ENCODE measurements around the gene PCBP3. TPM values are rescaled to one million over a fixed set of nuclear protein-coding genes. Genes with fewer than 3 reads are reported as not detected.
"Not testable (repeated sequence)": the region's sequence is repeated elsewhere in the genome, so short reads cannot be mapped to it uniquely, and the experiment has no call there.

The PCBP3 gene
- total RNA-seq, 1 experiment from 2014 or later, result not detected

DNA sequence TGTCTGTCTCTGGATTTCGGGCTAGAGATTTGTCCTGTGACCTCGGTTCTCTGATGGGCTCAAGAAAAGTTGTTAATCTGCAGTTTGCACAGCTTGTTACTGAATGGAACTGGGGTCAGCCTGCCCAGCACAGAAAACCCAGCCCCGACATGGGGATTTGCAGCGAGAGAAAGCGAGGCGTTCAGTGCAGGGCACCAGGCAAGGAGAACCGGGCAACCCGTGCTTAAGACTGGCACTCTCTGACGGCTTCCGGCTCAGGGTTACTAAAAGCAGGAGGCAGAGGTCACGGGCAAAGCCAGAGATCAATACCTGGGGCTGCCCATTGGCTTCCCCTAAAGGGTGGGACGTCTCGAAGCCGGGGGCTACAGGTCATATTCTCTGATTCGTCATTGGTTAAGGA is 308.2 kb downstream of the PCBP3 start:
- H2AFZ ChIP-seq, result no peak overlapping the region
- BruUV-seq (replicated peaks), result no TSS peak
- H4K20me1 ChIP-seq (ENCODE audit: insufficient read depth), result no peaks in the 10 kb centered on the region
- H3K4me2 ChIP-seq, result no peak overlapping the region
- ChIA-PET CTCF (no interaction called here), POLR2A (ENCODE audit: unreplicated experiment) (no interaction called here)
- H3K36me3 ChIP-seq (ENCODE audit: low read depth), result no peaks in the 10 kb centered on the region
- intact Hi-C loops (cut with micrococcal nuclease; ENCODE audit: unreplicated experiment), result no loop called here
- no peak for DNase-seq
- H3K4me3 ChIP-seq, result no peak overlapping the region
- no peaks in the 10 kb centered on the region for H3K79me2 ChIP-seq (ENCODE audit: low read depth)
- peaks cover 10% of the 10 kb centered on the region; the same call in 1 of the 2 replicates for H3K4me1 ChIP-seq (replicated peaks; ENCODE audit: insufficient read depth)
- no peak overlapping the region for H3K27ac ChIP-seq
- no peaks in the 10 kb centered on the region for H3F3A ChIP-seq (ENCODE audit: insufficient read depth, low read depth)
- H3K27me3 ChIP-seq (ENCODE audit: insufficient read depth, low read depth), result peaks cover 34% of the 10 kb centered on the region
- TF ChIP-seq, protein P1, sequence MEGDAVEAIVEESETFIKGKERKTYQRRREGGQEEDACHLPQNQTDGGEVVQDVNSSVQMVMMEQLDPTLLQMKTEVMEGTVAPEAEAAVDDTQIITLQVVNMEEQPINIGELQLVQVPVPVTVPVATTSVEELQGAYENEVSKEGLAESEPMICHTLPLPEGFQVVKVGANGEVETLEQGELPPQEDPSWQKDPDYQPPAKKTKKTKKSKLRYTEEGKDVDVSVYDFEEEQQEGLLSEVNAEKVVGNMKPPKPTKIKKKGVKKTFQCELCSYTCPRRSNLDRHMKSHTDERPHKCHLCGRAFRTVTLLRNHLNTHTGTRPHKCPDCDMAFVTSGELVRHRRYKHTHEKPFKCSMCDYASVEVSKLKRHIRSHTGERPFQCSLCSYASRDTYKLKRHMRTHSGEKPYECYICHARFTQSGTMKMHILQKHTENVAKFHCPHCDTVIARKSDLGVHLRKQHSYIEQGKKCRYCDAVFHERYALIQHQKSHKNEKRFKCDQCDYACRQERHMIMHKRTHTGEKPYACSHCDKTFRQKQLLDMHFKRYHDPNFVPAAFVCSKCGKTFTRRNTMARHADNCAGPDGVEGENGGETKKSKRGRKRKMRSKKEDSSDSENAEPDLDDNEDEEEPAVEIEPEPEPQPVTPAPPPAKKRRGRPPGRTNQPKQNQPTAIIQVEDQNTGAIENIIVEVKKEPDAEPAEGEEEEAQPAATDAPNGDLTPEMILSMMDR (conservative IDR thresholded peaks at IDR 0.05), result no peak
- no peak for TF ChIP-seq EZH2 (IDR thresholded peaks at IDR 0.05; ENCODE audit: low read depth)
- H3K9me3 ChIP-seq (ENCODE audit: insufficient read depth, low read depth), result no peaks in the 10 kb centered on the region
- no peaks in the 10 kb centered on the region for H3K9me2 ChIP-seq (ENCODE audit: insufficient read depth)

DNA sequence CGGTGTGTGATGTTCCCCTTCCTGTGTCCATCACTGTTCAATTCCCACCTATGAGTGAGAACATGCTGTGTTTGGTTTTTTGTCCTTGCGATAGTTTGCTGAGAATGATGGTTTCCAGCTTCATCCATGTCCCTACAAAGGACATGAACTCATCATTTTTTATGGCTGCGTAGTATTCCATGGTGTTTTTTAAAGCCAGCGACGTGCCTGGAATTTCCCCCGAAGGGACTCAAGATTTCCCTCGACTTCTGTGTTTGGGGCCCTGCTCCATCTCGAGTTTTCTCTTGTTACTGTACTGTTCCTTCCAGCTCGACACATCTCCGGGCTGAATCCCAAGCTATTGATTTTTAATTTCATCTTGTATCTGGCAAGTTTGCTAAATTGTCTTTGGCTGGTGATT is 309.0 kb downstream of the PCBP3 start:
- CTCF ChIA-PET, result not testable (repeated sequence)

DNA sequence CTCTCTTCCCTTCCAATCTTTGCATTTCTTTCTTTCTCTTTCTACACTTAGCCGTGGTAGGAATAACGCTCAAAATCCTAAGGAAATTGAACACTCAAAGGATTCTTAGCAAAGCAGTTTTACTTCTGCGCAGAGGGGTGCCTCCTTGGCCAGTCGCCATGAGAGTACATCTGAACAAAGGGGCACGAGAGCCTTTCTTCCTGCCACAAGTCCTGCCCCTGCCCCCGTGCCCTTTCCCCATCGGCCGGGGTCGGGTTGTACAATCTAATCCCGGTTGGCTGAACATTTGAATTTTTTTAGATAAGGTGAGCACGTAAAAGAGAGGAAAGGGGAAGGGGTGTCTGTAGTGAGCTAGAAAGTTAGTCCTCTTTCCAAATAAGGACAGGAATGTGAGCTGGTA is 309.4 kb downstream of the PCBP3 start:
- Histone ChIP-seq H3K9me3 (ENCODE audit: insufficient read depth, low read depth) (no peaks in the 10 kb centered on the region), H2AFZ (no peak overlapping the region), H3K4me3 (no peak overlapping the region), H3K79me2 (ENCODE audit: low read depth) (no peaks in the 10 kb centered on the region), H3K27ac (no peak overlapping the region), H3K4me2 (no peak overlapping the region), H4K20me1 (ENCODE audit: insufficient read depth) (no peaks in the 10 kb centered on the region), H3K36me3 (ENCODE audit: low read depth) (no peaks in the 10 kb centered on the region), H3K27me3 (ENCODE audit: insufficient read depth, low read depth) (peaks cover 21% of the 10 kb centered on the region), H3K9me2 (ENCODE audit: insufficient read depth) (no peaks in the 10 kb centered on the region), H3K4me1 (replicated peaks; ENCODE audit: insufficient read depth) (peaks cover 10% of the 10 kb centered on the region; the same call in 1 of the 2 replicates), H3F3A (ENCODE audit: insufficient read depth, low read depth) (no peaks in the 10 kb centered on the region)
- BruUV-seq (replicated peaks), result no TSS peak
- ChIA-PET CTCF (no interaction called here), POLR2A (ENCODE audit: unreplicated experiment) (no interaction called here)
- no peak for DNase-seq
- no peak for TF ChIP-seq EZH2 (IDR thresholded peaks at IDR 0.05; ENCODE audit: low read depth)
- TF ChIP-seq, protein P1 (conservative IDR thresholded peaks at IDR 0.05), result no peak
- intact Hi-C loops (cut with micrococcal nuclease; ENCODE audit: unreplicated experiment), result no loop called here

More for the DNA sequence above, 309.0 kb downstream of the PCBP3 start:
- H4K20me1 ChIP-seq (ENCODE audit: insufficient read depth); H3K9me2 ChIP-seq (ENCODE audit: insufficient read depth); H3K4me2 ChIP-seq; POLR2A ChIA-PET (ENCODE audit: unreplicated experiment); DNase-seq; H3K79me2 ChIP-seq (ENCODE audit: low read depth); H3K27ac ChIP-seq; H3K36me3 ChIP-seq (ENCODE audit: low read depth); H3F3A ChIP-seq (ENCODE audit: insufficient read depth, low read depth); BruUV-seq (replicated peaks); H3K4me3 ChIP-seq; H3K9me3 ChIP-seq (ENCODE audit: insufficient read depth, low read depth); intact Hi-C loops (cut with micrococcal nuclease; ENCODE audit: unreplicated experiment); H2AFZ ChIP-seq: not testable (repeated sequence)
- Histone ChIP-seq H3K27me3 (ENCODE audit: insufficient read depth, low read depth) (peaks cover 26% of the 10 kb centered on the region), H3K4me1 (replicated peaks; ENCODE audit: insufficient read depth) (peaks cover 10% of the 10 kb centered on the region; the same call in 1 of the 2 replicates)

DNA sequence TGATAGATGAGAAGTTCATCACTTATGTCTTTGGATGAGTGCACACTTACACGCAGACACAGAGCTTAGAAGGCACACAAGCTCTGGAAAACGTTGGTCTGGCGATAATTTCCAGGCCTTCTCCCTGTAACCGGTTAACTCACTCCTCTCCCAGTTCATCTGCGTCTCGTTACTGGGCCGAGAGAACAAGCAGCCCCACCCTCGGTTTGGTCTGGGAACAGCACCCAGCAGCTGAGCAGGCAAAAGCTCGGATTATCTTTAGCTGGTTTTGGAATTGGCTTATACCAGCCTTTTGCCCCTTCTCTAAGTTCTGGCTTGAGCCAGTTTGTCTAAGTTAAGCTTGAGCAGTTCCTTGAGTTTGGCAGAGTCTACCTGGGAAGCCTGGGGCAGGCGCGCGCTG is 310.7 kb downstream of the PCBP3 start:
- no peaks in the 10 kb centered on the region for H3K79me2 ChIP-seq (ENCODE audit: low read depth)
- H3K4me2 ChIP-seq, result no peak overlapping the region
- no peak overlapping the region for H3K27ac ChIP-seq
- CTCF ChIA-PET, result no interaction called here
- H3K9me3 ChIP-seq (ENCODE audit: insufficient read depth, low read depth), result no peaks in the 10 kb centered on the region
- no peaks in the 10 kb centered on the region for H3F3A ChIP-seq (ENCODE audit: insufficient read depth, low read depth)
- no TSS peak for BruUV-seq (replicated peaks)
- no peaks in the 10 kb centered on the region for H3K9me2 ChIP-seq (ENCODE audit: insufficient read depth)
- peaks cover 19% of the 10 kb centered on the region; the same call in 1 of the 2 replicates for H3K27me3 ChIP-seq (ENCODE audit: insufficient read depth, low read depth)
- intact Hi-C loops (cut with micrococcal nuclease; ENCODE audit: unreplicated experiment), result no loop called here
- POLR2A ChIA-PET (ENCODE audit: unreplicated experiment), result no interaction called here
- H3K4me3 ChIP-seq, result no peak overlapping the region
- no peak for DNase-seq
- H3K36me3 ChIP-seq (ENCODE audit: low read depth), result no peaks in the 10 kb centered on the region
- H3K4me1 ChIP-seq (replicated peaks; ENCODE audit: insufficient read depth), result peaks cover 10% of the 10 kb centered on the region; the same call in 1 of the 2 replicates
- H2AFZ ChIP-seq, result no peak overlapping the region
- H4K20me1 ChIP-seq (ENCODE audit: insufficient read depth), result no peaks in the 10 kb centered on the region
- TF ChIP-seq, protein P1 (conservative IDR thresholded peaks at IDR 0.05), result no peak
- no peak for TF ChIP-seq EZH2 (IDR thresholded peaks at IDR 0.05; ENCODE audit: low read depth)
